Nephron (organoid): ENCODE data around the gene N4BP2L2.

ENCODE experiments used
- H3K27ac Mint-ChIP-seq, 3 experiments: 2 replicates each; pipeline ENCODE4 v1.8.0; 2020; ENCODE audit warnings: mixed read lengths in 3 of 3, mild to moderate bottlenecking in 2 of 3, moderate library complexity in 1 of 3
- H3K27me3 Mint-ChIP-seq: 2 replicates; pipeline ENCODE4 v1.8.0; 2021; ENCODE audit warnings: low read depth, mild to moderate bottlenecking, moderate library complexity, mixed read lengths
- H3K36me3 Mint-ChIP-seq: 2 replicates; pipeline ENCODE4 v1.8.0; 2020; ENCODE audit warnings: low read depth, mixed read lengths
- H3K4me1 Mint-ChIP-seq: 2 replicates; pipeline ENCODE4 v1.8.0; 2020; ENCODE audit warnings: mixed read lengths
- H3K4me3 Mint-ChIP-seq, 3 experiments: 2 replicates each; pipeline ENCODE4 v1.8.0; 2020; ENCODE audit warnings: mild to moderate bottlenecking in 3 of 3, mixed read lengths in 3 of 3, moderate library complexity in 2 of 3
- H3K9me3 Mint-ChIP-seq: 2 replicates; pipeline ENCODE4 v1.8.0; 2020; ENCODE audit warnings: mixed read lengths
- TF ChIP-seq, protein P1 (sequence below), 3 experiments: fragments of 200-600 bp; sonication (generic); IDR thresholded peaks; one replicate each; pipeline ENCODE4 v1.5.0; 2021; ENCODE audit warnings: antibody characterized with exemption in 3 of 3; ENCODE audit not compliant: unreplicated experiment in 3 of 3

N4BP2L2 gene

DNA sequence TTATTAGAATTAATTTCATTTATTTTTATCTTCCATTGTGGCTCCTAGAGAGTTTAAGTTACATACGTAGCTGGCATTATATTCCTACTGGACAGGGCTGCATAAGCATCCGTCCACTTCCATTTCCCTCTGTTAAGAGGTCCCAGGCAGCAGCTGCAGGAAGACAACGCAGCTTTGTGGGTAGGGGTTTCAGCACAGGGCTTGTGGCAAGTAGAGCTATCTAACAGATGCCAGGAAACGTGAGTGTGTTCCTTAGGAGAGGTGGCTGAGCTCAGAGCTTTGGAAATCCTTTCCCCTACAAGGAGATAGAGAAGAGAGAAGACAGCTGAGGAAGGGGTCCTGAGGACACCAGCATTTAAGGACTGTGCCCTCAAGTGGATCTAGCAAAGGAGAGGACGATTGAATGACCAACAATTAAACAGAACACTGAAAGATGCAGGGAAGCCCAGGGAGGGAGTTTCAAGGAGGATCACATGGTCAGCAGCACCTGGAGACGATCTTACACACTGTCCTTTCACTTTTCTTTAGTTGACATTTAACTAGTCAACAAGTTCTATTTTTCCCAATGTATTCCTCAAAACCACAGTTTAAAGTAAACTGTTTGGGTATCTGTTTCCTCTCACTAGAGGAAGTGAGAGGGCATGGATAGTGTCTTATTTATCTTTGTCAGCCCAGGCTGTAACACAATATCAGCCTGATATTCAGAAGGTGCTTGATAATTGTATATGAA is 108.4 kb downstream of the N4BP2L2 start:
- H3K4me1 Mint-ChIP-seq = peaks cover 27% of the 10 kb centered on the region
- peak overlapping the region; percentile 24 to 70 (median 45) for H3K4me3 Mint-ChIP-seq
- no peaks in the 10 kb centered on the region for H3K9me3 Mint-ChIP-seq
- peaks cover 2% of the 10 kb centered on the region for H3K27me3 Mint-ChIP-seq
- TF ChIP-seq, protein P1, sequence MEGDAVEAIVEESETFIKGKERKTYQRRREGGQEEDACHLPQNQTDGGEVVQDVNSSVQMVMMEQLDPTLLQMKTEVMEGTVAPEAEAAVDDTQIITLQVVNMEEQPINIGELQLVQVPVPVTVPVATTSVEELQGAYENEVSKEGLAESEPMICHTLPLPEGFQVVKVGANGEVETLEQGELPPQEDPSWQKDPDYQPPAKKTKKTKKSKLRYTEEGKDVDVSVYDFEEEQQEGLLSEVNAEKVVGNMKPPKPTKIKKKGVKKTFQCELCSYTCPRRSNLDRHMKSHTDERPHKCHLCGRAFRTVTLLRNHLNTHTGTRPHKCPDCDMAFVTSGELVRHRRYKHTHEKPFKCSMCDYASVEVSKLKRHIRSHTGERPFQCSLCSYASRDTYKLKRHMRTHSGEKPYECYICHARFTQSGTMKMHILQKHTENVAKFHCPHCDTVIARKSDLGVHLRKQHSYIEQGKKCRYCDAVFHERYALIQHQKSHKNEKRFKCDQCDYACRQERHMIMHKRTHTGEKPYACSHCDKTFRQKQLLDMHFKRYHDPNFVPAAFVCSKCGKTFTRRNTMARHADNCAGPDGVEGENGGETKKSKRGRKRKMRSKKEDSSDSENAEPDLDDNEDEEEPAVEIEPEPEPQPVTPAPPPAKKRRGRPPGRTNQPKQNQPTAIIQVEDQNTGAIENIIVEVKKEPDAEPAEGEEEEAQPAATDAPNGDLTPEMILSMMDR (IDR thresholded peaks at IDR 0.05; ENCODE audit: unreplicated experiment in 3 of 3) = no peak
- peaks cover 13% of the 10 kb centered on the region for H3K36me3 Mint-ChIP-seq
- peak overlapping the region; percentile 30 to 54 (median 47) for H3K27ac Mint-ChIP-seq

DNA sequence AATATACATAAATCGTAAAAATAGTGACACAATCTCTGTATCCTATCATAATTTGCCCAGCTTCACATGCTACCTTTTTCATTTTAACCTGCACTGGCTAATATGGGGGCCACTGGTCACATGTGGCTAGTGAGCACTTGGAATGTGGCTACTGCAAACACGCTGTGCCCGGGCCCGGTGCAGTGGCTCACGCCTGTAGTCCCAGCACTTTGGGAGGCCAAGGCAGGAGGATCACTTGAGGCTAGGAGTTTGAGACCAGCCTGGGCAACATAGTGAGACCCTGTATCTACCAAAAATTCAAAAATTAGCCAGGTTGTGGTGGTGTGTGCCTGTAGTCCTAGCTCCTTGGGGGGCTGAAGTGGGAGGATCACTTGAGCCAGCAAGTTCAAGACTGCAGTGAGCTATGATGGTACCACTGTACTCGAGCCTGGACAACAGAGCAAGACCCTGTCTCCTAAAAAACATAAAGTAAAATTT is 109.1 kb downstream of the N4BP2L2 start:
- Mint-ChIP-seq H3K9me3 (no peaks in the 10 kb centered on the region), H3K4me3 (peak overlapping the region in 1 of 3 experiments; percentile 32), H3K27ac (no peak overlapping the region), H3K36me3 (peaks cover 15% of the 10 kb centered on the region), H3K27me3 (peaks cover 4% of the 10 kb centered on the region), H3K4me1 (peaks cover 27% of the 10 kb centered on the region)
- TF ChIP-seq, protein P1 (IDR thresholded peaks at IDR 0.05; ENCODE audit: unreplicated experiment in 3 of 3) = no peak

DNA sequence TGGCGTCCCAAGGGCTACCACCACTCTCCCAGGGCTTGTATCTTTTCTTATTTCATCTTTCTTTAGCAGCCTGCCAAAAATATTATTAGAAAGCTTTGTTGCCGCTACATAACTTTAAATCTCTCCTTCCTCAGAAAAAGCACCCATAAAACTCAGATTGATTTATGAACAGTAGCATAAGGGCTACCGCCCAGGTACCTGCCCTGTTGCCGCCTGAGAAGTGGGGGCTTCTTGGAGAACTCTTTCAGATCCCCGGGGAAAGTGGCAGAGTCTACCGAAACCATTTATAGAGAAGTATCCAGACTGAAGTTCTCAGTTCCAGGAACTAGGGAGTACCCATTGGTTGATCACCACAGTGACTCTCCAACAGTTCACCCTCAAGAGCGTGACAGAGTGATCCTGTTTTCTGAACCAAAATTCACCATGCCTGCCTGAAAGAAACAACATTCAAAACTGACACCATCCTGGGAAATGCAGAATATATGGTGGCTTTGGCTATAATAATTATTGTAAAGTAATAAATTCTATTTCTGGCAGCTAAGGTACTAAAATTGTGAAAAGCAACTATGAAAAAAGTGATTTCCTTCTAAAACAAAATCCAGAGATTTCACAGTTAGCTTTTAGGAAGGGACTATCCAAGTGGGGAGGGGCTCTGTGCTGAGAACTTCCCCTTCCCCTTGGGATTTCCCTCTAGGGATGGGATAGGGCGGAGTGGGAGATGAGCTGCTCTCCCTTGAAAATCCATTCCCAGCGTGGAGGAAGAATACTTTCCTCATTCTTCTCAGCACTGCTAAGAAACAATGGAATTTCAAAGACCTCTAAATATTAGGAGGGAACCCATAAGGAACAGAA is 109.8 kb downstream of the N4BP2L2 start:
- Mint-ChIP-seq H3K4me1 (peaks cover 27% of the 10 kb centered on the region), H3K36me3 (peaks cover 20% of the 10 kb centered on the region), H3K4me3 (peak overlapping the region; percentile 80 to 89 (median 88))

DNA sequence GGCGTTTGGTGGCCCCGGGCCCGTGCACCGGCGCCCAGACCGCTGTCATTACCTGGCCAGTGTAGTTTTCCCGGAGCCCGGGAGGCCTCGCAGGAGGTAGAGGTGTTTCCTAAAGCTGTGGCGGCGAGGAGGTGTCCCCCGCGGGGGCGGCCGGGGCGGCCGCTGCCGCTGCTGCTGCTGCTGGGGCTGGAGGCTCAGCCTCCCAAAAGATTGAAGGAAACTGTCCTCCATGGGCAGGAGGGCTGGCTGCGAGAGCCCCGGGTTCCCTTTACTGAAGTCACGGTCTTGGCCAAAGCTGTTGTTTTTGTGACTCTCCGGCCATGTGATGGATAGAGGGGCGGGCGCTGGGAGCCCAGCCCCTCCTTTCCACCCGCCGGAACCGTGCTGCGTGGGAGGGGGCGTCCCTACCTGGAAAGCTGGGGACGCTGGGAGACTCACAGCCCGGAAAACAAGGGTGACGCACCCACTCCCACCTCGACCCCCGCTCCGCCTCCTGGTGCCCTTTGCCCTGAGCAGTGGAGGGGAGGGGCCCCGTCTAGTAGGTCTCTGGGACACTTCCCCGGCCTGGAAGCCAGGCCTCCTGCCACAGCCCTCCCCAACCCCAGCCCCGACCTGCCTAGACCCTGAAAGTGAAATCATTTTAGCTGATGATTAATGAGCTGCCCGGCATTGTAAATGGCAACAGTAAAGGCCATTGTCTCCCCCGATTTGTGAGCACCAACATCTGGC is 110.6 kb downstream of the N4BP2L2 start, which contains the start of gene N4BP2L1:
Gene N4BP2L1 (minus strand): TSS at position 279 of the 729 bp plus-strand sequence. CDS start 48 bp downstream, at position 231.
- H3K27me3 Mint-ChIP-seq = peaks cover 4% of the 10 kb centered on the region
- TF ChIP-seq, protein P1 (IDR thresholded peaks at IDR 0.05; ENCODE audit: unreplicated experiment in 3 of 3) = no peak
- peak within 1 kb of the TSS; percentile 92 to 95 (median 93) for H3K4me3 Mint-ChIP-seq
- H3K4me1 Mint-ChIP-seq = peaks cover 27% of the 10 kb centered on the region
- peak within 1 kb of the TSS; percentile 18 to 81 (median 66) for H3K27ac Mint-ChIP-seq
- no peaks in the 10 kb centered on the region for H3K9me3 Mint-ChIP-seq
- peaks cover 24% of the 10 kb centered on the region for H3K36me3 Mint-ChIP-seq

More for the DNA sequence above, 109.8 kb downstream of the N4BP2L2 start:
- Mint-ChIP-seq H3K27ac (peak overlapping the region; percentile 18 to 76 (median 66)), H3K27me3 (peaks cover 4% of the 10 kb centered on the region), H3K9me3 (no peaks in the 10 kb centered on the region)
- TF ChIP-seq, protein P1 (IDR thresholded peaks at IDR 0.05; ENCODE audit: unreplicated experiment in 3 of 3) = no peak

DNA sequence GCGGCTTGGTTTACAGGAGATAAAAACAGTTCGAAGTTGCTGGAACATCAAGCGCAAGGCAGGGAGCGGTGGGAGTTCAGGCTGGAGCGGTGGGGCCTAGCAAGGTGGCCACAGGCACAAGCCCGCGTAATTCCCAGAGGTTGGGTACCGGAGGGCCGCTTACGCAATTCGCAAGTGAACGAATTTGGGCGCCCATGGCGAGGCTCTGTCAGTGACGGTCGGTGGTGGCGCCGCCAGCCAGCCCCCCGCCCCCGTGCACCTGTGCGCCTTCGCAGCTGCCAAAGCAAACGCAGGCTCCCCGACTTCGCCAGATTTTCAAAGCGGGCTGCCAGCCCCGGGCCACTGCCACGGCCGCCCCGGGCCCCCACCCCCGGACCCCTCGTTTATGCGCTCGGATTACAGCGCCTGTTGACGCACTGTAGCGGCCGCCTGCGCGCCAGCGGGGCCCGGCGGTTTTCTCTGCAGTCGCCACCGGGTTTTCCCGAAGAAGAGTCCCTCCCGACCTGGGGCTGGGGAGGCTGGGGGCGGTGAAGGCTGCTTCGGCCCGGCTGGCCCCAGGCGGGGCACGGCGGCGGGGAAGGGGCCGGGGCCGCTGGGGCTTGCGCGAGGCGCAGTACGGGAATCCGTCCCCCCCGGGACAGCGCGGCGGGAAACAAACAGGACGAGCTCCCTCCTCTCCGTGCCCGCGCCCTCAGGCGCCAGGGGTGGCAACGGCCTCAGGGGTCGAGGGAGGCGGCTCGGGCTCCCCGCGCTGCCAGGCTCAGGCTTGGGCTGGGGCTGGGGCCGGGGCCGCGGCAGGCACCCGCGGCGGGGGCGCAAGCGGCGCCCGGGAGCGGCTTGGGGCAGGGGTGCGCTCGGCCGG is 111.4 kb downstream of the N4BP2L2 start:
- TF ChIP-seq, protein P1 (IDR thresholded peaks at IDR 0.05; ENCODE audit: unreplicated experiment in 3 of 3) = no peak
- peak overlapping the region; percentile 92 to 95 (median 93) for H3K4me3 Mint-ChIP-seq
- no peaks in the 10 kb centered on the region for H3K9me3 Mint-ChIP-seq
- peaks cover 23% of the 10 kb centered on the region for H3K36me3 Mint-ChIP-seq
- H3K27ac Mint-ChIP-seq = peak overlapping the region; percentile 1 to 81 (median 59)
- peaks cover 4% of the 10 kb centered on the region for H3K27me3 Mint-ChIP-seq
- H3K4me1 Mint-ChIP-seq = peaks cover 27% of the 10 kb centered on the region
